HL-60 (cell line): ENCODE data around the gene CCNY.

Experiments used
- CTCF ChIP-seq: IDR thresholded peaks from one replicate; pipeline ENCODE4 v1.5.1; 2011; ENCODE audit warnings: low read length, control low read depth, inconsistent platforms; ENCODE audit not compliant: insufficient read depth
- GABPA ChIP-seq: IDR thresholded peaks from 2 replicates; pipeline ENCODE4 v1.6.1; 2012; ENCODE audit warnings: low read depth
- POLR2AphosphoS5 ChIP-seq: IDR thresholded peaks from 2 replicates; pipeline ENCODE4 v1.6.1; 2012; ENCODE audit warnings: low read depth
- REST ChIP-seq: IDR thresholded peaks from 2 replicates; pipeline ENCODE4 v1.6.1; 2012; ENCODE audit warnings: low read depth; ENCODE audit not compliant: insufficient replicate concordance

DNA sequence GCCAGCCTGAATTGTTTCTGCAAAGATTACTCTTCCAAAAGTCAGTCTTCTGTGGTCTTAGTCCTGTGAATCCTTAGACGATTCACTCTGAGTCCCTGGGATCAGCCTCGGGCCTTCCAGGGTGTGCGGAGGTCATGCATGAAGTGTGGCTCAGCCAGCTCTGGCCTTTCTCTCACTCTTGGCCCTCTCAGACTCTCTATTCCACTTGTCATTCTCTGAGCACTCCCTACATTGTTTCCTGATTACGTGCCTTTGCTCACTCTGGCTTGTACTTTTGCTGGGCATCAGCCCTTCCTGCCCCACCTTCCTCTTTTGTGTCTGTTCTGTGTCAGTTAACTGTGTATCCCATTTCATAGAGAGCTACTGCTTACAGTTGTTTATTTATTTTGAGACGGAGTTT is 36.0 kb downstream of the CCNY start:
- TF ChIP-seq CTCF (no peak), POLR2AphosphoS5 (no peak), REST (no peak), GABPA (no peak)
